Muscle of back (tissue), 11 donors: ENCODE data around the gene ST6GALNAC3. TPM values are rescaled to one million over a fixed set of nuclear protein-coding genes. Genes with fewer than 3 reads are reported as not detected.
A peak's percentile ranks its signal among the peaks of the same experiment; 100 is the strongest.

Experiments used
- DNase-seq, 3 donors: peaks; one replicate each; pipeline versions ENCODE4 v3.0.0 to v3.0.0-alpha.2; 2013
- polyA plus RNA-seq, 10 donors: library from polyadenylated mRNA; unstranded; fragments of 120-200 nt; gene quantifications; one replicate each; pipeline ENCODE4 v1.2.1, GENCODE V29; 2013; ENCODE audit not compliant: insufficient read length in 10 of 10

Gene ST6GALNAC3
- polyA plus RNA-seq, 10 donors = 5.0 to 11.0 (median 8.0) TPM

- no peak for DNase-seq
These were observed 427.2 kb downstream of the ST6GALNAC3 start for GRCh38 chr1:76501586-76502219.

DNA sequence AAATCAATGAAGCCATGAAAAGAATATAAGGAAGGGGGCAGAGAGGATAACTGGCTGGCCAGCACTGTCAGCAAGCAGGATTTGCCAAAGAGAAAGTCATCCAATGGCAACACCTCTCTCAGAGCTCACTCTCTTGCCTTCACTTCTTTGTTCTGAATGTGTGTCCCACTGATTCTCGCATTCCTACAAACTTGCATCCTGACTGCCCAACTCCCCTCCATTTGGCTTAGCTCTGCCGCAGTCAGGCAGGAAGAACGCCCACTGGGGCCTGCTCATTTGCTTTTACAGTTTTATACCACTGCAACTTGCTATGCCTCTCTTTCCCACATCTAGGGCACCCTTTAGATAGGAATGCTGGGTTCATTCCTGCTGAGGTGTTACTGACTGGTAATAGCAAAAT lies 428.6 kb downstream of the ST6GALNAC3 start:
- DNase-seq = no peak

DNA sequence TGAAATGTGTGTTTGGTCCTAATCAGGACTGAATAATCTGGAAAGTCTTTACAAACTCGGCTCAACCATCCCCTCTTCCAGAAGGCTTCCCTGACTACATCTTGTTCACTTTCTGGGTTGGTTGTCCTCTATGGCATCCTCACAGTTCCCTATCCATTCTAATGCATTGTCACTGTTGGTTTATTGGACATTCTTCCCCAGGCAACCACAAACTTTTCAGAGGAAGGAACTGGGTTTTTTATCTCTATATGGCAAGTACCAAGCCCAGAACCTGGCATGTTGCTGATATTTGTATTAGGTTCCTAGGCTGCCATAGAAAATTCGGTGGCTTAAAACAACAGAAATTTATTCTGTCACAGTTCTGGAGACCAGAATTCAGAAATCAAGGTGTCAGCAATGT lies 429.2 kb downstream of the ST6GALNAC3 start:
- DNase-seq = no peak

DNA sequence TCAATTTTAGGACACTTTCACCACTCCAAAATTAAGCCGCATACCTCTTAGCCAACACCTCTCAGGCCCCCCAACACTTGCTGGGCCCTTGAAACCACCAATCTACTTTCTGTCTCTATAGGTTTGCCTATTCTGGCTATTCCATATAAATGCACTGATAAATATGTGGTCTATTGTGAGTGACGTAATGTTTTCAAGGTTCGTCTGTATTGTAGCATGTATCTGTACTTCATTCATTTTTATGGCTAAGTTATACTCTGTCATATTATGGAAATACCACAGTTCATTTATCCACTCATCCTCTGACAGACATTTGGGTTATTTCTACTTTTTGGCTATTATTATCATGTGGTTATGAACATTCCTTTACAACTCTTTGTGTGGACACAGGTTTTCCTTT lies 432.8 kb downstream of the ST6GALNAC3 start:
- DNase-seq = no peak

DNA sequence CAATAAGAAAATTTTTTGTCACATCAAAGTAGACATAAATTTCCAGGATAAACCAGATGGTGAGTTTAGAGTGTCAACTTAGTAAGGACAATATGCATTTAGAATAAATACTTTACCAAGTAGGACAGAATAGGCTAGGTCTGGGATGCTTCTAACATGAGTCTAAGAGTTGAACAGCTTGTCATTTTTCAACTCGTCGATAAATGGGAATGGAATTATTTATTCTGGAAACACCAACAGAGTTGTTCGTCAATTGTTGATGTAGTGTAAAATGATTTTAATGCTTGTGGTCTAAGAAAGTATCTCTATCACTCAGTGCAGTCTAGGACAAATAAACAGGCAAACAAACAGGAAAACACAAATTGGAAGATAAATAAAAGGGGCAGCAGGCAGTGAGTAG lies 434.3 kb downstream of the ST6GALNAC3 start:
- no peak for DNase-seq

DNA sequence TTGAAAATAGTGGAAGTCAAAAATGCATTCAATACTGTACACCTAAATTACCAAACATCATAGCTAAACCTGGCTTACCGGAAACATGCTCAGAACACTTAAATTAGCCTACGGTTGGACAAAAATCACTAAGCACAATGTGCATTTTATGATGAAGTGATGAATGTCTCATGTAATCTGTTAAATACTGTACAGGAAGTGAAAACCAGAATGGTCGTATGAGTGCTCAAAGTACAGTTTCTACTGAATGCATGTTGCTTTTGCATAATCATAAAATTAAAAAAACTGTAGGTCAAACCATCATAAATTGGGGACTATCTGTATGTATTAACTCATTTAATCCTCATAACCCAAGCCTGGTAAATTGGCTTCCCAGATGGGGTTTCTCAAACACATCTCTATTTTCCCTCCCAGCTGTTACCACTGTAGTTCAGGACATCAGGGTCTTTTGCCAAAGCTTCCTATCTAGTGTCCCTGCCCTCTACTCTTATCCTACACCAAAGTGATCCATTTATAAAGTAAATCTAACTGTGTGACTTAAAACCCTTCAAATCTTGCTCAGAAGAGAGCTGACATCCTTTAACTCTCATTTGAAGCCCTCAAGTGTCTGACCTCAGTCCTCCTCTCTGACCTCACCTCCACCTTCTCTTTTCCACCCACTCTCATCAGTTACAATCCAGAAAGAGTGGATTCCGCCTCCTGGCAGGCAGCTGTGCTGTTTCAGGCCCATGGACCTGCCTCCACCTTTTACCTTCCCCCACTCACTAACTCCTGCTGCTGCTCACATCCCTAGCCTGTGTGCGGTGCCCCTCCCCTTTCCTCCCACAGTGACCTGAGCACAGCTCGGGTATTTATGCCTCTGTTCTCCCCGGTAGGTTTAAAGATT lies 436.4 kb downstream of the ST6GALNAC3 start:
- DNase-seq = no peak

- no peak for DNase-seq
These were observed 437.1 kb downstream of the ST6GALNAC3 start for GRCh38 chr1:76511558-76512179.

- no peak for DNase-seq
These were observed 456.4 kb downstream of the ST6GALNAC3 start for GRCh38 chr1:76530953-76531352.

GRCh38 chr1:76541618-76542017 lies 467.1 kb downstream of the ST6GALNAC3 start:
- DNase-seq = no peak

DNA sequence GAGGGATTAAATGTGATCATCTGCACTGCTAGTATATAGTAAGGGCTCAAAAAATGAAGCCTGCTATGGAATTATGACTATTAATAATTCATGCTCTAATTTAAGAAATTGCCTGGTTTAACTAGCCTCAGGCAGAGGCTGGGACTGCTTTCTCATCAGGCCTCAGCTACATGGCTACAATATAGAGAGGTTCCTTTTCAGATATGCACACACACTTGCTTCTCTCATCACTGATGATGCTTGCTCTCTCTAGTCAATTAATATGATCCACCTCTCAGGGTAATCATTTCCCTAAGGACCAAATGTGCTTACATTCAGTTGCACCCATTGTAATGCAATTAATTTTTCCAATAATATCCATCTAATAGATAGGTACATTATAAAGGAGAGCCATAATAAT lies 467.8 kb downstream of the ST6GALNAC3 start:
- DNase-seq = no peak

GRCh38 chr1:76543495-76543894 lies 468.9 kb downstream of the ST6GALNAC3 start:
- no peak for DNase-seq

GRCh38 chr1:76546354-76546933 lies 471.9 kb downstream of the ST6GALNAC3 start:
- peak in 2 of 3 donors; percentile 2 to 9 for DNase-seq

DNA sequence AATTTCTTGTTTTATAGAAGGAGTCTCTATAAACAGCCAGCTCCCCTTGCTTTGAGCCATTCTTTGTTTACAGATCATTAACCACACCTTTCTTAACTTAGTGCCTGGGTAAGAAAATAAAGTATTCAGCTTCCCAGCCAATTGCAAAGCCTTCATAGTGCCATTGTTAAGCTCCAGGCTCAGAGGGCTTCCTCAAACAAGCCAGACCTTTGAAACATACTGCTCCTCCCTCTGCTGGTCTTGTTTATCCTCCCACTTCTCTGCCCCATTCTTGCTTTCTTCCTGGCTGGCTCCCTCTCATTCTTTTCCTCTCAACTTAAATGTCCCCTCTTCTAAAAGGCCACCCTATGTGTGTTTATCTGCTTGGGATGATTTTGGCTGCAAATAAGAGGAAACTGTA lies 473.4 kb downstream of the ST6GALNAC3 start:
- no peak for DNase-seq

DNA sequence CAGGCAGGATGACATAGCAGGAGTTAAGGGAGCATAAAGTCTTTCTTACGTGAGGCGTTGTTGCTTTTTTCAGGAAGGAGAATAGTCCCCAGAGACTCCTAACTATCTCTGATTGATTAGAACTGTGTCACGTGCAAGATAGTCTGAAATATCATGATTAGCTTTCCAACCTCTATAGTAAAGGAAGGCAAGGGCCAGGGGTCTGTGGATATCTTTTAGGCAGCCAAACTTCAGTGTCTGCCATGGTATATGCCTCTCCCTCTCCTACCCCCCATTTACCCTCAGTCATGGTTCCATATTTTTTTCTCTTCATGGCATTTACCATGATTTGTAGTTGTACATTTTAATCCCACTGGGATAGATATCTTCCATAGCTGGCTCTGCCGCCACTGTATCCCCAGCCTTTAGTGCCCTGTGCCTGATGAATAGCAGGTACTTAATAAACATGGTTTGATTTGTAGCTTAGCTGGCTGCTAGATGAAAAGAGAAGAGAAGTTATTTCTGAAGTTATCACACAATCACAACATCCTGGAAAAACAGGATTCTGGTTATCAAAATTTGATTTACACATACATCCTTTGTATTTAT lies 474.1 kb downstream of the ST6GALNAC3 start:
- no peak for DNase-seq

DNA sequence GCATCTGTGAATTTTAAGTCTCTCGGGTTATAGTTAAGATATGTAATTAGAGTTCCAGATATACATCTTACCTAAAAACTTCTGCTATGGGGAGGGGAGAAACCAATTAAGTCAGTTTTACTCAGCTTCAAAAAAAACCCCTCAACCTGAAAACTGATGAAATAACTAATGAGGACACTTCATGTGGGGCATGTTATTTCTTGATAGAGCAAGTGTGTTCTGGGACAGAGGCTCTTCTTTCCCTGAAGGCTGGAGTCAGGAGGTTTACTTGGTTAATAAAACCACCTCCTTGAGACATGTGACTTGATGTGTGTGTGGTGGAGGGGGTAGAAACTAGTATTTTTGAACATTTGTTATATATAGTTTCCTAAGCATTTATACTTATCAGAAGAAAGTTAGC lies 479.7 kb downstream of the ST6GALNAC3 start:
- no peak for DNase-seq

DNA sequence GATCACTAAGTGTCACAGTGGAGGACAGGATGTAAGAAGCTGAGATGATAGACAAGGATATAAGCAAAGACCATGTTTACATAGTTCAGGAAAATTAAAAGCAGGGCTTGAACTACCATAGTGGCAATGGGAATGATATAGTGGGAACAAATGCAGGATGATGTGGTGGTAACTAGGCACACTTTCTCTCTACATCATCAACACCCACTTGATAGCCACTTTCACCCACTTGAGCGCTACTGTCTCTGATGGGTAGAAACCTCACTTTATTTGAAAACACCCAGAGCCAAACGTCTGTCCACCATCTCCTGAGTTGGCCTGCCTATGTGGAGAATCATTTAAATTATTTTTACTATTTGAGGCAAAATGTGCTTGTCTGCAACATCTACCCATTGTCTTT lies 487.7 kb downstream of the ST6GALNAC3 start:
- no peak for DNase-seq

GRCh38 chr1:76568573-76569238 lies 494.2 kb downstream of the ST6GALNAC3 start:
- DNase-seq = no peak

- no peak for DNase-seq
These were observed 496.7 kb downstream of the ST6GALNAC3 start for GRCh38 chr1:76571248-76571647.

DNA sequence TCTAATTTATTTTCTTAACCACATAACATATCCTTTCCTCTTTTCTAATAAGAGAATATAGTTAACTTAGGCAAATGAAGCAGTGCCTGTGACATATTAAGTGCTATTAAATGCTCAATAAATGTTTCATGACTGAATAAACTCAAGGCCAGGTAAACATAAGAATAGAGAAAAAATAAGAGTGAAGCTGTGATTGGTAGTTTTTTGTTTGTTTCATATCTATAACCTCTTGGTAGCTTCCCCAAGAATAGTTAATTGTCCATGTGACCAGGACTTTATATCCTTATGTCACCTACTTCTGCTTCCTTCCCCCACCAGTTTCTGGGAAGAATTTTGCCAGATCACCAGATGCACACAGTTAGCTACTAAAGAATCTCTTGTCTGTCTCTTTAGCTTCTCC lies 497.7 kb downstream of the ST6GALNAC3 start:
- DNase-seq = no peak

- no peak for DNase-seq
These were observed 502.5 kb downstream of the ST6GALNAC3 start for GRCh38 chr1:76576876-76577524.
